ENCODE results near the gene UGT1A4.

Gene UGT1A4

DNA sequence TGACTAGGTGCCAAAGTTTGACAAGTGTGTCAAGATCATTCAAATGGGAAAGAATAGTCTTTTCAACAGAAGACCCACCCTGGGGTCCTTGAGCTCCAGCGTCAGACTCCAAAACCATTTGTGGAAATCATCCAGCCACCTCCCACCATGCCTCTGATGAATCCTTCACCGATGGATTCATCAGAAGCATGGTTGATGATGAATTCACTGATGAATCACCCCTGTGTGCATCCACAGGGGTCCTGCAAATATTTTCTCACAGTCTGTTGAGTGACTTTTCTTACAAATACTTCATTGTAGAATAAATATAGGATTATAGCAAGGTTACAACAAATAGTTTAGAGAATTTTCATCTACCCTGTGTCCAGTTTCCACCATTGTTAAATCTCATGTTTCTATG is 42.5 kb upstream of the UGT1A4 start:
- no peaks in the 10 kb centered on the region for H3K9me3 Mint-ChIP-seq
- H3K36me3 Mint-ChIP-seq (ENCODE audit: low read depth), result no peaks in the 10 kb centered on the region
- no peak overlapping the region for H3K4me3 Mint-ChIP-seq
- DNase-seq, result no peak
- no peak overlapping the region for H3K27ac Mint-ChIP-seq
- H3K27me3 Mint-ChIP-seq (ENCODE audit: low read depth, poor library complexity), result peaks cover 20% of the 10 kb centered on the region
- peaks cover 9% of the 10 kb centered on the region for H3K4me1 Mint-ChIP-seq
- TF ChIP-seq CTCF (IDR thresholded peaks at IDR 0.05), result no peak

GRCh38 chr2:233679196-233679595 is 39.3 kb upstream of the UGT1A4 start:
- Mint-ChIP-seq H3K36me3 (ENCODE audit: low read depth) (no peaks in the 10 kb centered on the region), H3K9me3 (no peaks in the 10 kb centered on the region), H3K27ac (no peak overlapping the region), H3K27me3 (ENCODE audit: low read depth, poor library complexity) (peaks cover 9% of the 10 kb centered on the region), H3K4me3 (no peak overlapping the region), H3K4me1 (peaks cover 9% of the 10 kb centered on the region)
- TF ChIP-seq CTCF (IDR thresholded peaks at IDR 0.05), result no peak
- DNase-seq, result no peak

- no peaks in the 10 kb centered on the region for H3K4me1 Mint-ChIP-seq
- H3K27ac Mint-ChIP-seq, result no peak overlapping the region
- no peak for TF ChIP-seq CTCF (IDR thresholded peaks at IDR 0.05)
- H3K4me3 Mint-ChIP-seq, result no peak overlapping the region
- H3K27me3 Mint-ChIP-seq (ENCODE audit: low read depth, poor library complexity), result peaks cover 9% of the 10 kb centered on the region
- no peak for DNase-seq
- H3K9me3 Mint-ChIP-seq, result no peaks in the 10 kb centered on the region
- no peaks in the 10 kb centered on the region for H3K36me3 Mint-ChIP-seq (ENCODE audit: low read depth)
These were observed 38.0 kb upstream of the UGT1A4 start for GRCh38 chr2:233680361-233681045.

DNA sequence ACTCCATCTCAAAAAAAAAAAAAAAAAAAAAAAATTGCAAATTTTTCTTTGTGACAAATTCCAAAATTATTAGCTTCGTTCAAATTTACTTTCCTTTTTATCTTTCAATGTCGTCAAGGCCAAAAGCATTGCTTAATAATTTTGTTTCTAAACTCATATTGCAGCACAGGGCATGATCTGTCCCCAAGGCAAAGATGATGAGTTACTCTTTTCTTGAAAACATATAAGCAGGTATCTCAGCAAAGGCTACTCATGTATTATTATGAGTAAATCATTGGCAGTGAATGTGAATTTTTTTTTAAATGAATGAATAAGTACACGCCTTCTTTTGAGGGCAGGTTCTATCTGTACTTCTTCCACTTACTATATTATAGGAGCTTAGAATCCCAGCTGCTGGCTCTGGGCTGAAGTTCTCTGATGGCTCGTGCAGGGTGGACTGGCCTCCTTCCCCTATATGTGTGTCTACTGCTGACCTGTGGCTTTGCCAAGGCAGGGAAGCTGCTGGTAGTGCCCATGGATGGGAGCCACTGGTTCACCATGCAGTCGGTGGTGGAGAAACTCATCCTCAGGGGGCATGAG is 36.9 kb upstream of the UGT1A4 start, which contains the start of gene UGT1A7:
TSS of gene UGT1A7 (plus strand) at position 381 of the 579 bp plus-strand sequence. CDS start at position 418, 37 bp downstream.
- no peak for TF ChIP-seq CTCF (IDR thresholded peaks at IDR 0.05)
- DNase-seq, result no peak
- Mint-ChIP-seq H3K27ac (no peak within 1 kb of the TSS), H3K36me3 (ENCODE audit: low read depth) (no peaks in the 10 kb centered on the region), H3K4me3 (no peak within 1 kb of the TSS), H3K4me1 (no peaks in the 10 kb centered on the region), H3K27me3 (ENCODE audit: low read depth, poor library complexity) (peaks cover 12% of the 10 kb centered on the region), H3K9me3 (no peaks in the 10 kb centered on the region)

- Mint-ChIP-seq H3K9me3 (no peaks in the 10 kb centered on the region), H3K4me1 (no peaks in the 10 kb centered on the region), H3K4me3 (no peak overlapping the region), H3K27ac (no peak overlapping the region), H3K27me3 (ENCODE audit: low read depth, poor library complexity) (peaks cover 9% of the 10 kb centered on the region), H3K36me3 (ENCODE audit: low read depth) (no peaks in the 10 kb centered on the region)
- TF ChIP-seq CTCF (IDR thresholded peaks at IDR 0.05), result no peak
- DNase-seq, result no peak
These were observed 33.9 kb upstream of the UGT1A4 start for GRCh38 chr2:233684640-233685039.

DNA sequence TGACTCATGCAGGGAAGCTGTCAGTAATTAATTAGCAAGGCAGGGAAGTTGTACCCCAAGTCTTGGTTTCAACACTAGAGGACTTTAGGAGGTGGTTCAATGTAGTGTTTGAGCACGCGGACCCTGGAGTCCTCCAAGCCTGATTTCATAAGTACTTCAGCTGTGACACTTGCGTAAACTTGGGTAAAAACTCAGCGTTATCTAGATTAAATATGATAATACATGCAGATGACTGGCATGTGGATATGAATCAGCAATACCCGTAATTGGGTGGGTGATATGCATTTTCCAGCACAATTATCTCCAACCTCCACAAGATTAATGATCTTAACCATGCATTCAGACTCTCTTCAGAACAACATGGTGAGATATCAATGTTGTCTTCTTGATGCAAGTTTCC is 31.6 kb upstream of the UGT1A4 start:
- Mint-ChIP-seq H3K4me1 (no peaks in the 10 kb centered on the region), H3K36me3 (ENCODE audit: low read depth) (no peaks in the 10 kb centered on the region), H3K4me3 (no peak overlapping the region), H3K27me3 (ENCODE audit: low read depth, poor library complexity) (peaks cover 2% of the 10 kb centered on the region), H3K9me3 (no peaks in the 10 kb centered on the region), H3K27ac (no peak overlapping the region)
- no peak for DNase-seq
- TF ChIP-seq CTCF (IDR thresholded peaks at IDR 0.05), result no peak

All from nephron progenitor cell (in vitro differentiated cells).